Endometrial microvascular endothelial cells (primary cell): ENCODE data around the gene ARSG. TPM values are rescaled to one million over a fixed set of nuclear protein-coding genes. Genes with fewer than 3 reads are reported as not detected.
"Not testable (repeated sequence)": the region's sequence is repeated elsewhere in the genome, so short reads cannot be mapped to it uniquely, and the experiment has no call there.

Source experiments
- in situ Hi-C: cut with HindIII; loops from 2 replicates; pipeline ENCODE4 v1.10.0; 2017; ENCODE audit warnings: low sequenced_read_pairs, low pct_unique_long_range_greater_than_20kb; ENCODE audit errors: inconsistent ontology term
- total RNA-seq: library from RNA; depleted of rRNA; stranded (reverse); fragments of >200 nt; gene quantifications from one replicate; pipeline ENCODE4 v1.2.3, GENCODE V29; 2015; ENCODE audit errors: inconsistent ontology term

Gene ARSG
- total RNA-seq, 1 donor from 2014 or later, result 4.7 TPM

GRCh38 chr17:68321556-68321954 is 30.3 kb downstream of the ARSG start:
- in situ Hi-C loops, result no loop called here

- in situ Hi-C loops, result no loop called here
These were observed 31.3 kb downstream of the ARSG start for GRCh38 chr17:68322630-68323029.

DNA sequence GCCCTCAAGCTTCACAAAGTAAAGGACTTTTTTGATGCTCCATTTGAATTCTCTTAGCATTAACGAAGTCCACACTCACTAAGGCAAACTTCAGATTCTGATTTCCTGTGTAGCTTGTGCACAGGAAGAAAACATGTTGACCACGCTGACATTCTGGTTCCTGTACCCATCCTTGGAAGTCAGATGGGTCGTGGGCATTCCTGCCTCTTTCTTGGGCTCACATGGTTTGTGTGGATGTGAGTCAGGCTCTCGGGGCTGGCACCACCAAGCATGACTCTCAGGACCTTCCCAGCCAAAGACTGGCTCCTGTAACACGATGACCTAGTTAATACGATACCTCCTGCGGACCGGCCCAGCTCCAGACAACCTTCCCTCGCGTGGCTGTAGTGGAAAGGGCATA is 32.8 kb downstream of the ARSG start:
- in situ Hi-C loops, result no loop called here

- in situ Hi-C loops, result no loop called here
These were observed 33.5 kb downstream of the ARSG start for GRCh38 chr17:68324654-68325336.

DNA sequence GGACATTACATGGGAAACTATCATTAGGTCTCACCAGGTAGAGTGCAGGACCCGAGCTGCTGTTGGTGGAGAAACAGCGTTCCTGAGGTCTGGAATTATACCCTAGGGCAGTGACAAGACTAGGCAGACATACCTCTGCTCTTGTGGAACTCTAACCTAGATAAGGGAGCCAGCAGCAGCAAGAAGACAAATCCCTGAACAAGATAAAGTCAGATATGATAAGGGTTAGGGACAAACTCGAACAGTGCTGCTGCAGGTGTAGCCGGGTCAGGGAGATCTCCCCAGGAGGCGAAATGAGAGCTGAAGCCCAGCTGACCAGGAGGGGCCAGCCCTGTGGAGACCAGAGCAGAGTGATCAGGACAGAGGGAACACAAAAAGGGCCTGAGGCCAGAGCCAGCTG is 34.7 kb downstream of the ARSG start:
- in situ Hi-C loops, result no loop called here

DNA sequence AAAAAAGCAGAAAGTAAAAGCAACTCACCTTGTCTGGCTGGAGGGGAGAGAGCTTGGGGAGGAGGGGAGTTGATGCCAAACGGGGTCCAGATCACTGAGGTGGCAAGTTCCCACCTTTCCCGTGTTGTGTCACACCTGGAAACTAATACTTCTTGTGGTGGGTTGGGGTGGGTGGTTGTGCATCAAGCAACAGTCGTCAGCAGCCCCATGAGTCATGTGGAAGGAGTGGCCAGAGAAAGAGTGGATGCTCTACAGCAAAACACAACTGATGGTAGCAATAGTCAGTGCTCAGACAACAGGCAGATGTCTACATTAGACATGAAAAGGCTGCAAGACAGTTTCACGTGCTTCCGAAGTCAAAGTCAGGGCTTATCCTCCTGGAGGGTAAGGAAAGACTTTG is 35.4 kb downstream of the ARSG start:
- in situ Hi-C loops, result no loop called here

DNA sequence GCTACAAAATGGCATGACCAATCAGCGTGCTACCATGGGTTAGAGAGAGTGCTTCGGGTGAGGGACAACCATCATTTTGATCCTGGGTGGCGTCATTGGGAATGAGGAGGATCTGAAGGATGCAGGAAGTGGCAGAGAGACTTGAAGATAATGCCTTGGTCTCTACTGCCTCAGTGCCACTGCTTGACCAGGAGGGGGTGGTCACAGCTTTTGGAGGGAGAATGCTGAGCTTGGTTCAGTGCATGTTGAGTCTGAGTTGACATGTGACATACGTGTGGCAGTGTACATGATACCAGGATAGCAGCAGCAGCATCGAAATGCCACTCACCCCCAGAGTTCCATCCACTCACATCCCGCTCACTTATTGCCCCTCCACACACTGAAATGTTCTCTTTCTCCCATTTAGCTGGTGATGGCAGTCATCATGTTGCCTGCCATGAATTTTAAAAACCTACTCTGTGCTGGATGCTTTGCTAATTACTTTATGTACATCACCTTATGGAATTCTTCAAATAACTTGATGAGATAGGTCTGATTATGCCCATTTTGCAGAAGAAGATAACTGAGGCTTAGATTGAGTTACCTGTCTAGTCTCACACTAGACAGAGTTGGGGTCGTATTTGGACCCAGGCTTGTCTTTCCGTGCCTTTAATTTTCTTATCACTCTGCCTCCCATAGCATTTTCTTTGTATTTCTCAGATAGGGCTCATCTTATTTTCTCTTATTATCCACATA is 36.7 kb downstream of the ARSG start:
- in situ Hi-C loops, result no loop called here

GRCh38 chr17:68328676-68329075 is 37.4 kb downstream of the ARSG start:
- in situ Hi-C loops, result no loop called here

DNA sequence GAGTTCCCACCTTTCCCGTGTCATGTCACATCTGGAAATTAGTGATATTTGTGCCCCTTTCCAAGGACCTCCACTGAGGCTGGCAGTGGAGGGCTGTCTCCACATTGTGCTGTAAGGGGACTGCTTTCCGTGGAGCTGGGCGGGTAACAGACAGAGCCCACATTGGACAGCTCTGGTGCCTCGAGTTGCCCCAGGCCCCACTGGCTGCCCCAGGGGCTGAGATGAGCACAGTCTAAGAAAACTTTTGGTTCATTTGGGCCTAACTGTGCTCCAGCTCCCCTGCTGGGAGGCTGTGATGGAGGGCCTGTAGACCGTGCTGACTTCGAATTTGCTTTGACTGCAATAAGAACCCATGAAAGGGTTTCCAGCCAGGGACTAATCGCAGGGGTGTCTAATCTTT is 38.0 kb downstream of the ARSG start:
- in situ Hi-C loops, result no loop called here

- in situ Hi-C loops, result not testable (repeated sequence)
These were observed 40.6 kb downstream of the ARSG start for GRCh38 chr17:68331932-68332331.

DNA sequence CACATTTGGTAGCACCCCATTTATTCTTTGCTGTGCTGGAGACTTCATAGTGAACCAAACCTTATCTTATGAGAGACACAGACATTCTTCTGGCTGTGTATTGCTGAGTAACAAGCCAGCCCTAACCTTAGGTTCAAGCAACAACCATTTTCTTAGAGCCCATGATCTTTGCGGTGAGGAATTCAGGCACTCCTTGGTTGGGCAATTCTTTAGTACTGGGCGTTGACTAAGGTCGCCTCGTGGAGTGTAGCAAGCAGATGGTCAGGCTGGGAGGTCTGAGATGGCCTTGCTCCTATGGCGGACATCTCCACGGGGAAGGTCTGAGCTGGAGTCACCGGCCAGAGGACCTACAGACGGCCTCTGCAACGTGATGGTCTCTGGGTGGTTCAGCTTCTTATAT is 43.1 kb downstream of the ARSG start:
- in situ Hi-C loops, result no loop called here

DNA sequence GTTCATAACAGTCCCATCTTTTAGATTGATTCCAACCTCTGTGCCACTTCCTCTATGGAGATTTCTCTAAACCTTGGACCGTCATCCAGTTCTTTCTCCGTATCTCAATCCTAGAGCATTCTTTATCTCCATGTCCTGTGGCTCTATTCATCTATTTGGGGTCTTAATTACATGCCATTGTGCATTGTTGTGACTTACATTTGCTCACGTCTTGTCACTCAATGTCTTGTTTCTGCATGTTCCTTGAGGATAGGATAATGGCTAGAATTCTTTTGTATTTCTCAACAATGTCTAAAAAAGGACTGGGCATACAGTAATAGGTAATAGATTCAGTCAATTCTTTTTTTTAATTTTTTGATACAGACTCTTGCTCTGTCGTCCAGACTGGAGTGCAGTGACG is 50.2 kb downstream of the ARSG start:
- in situ Hi-C loops, result no loop called here

- in situ Hi-C loops, result no loop called here
These were observed 52.7 kb downstream of the ARSG start for GRCh38 chr17:68343976-68344375.

DNA sequence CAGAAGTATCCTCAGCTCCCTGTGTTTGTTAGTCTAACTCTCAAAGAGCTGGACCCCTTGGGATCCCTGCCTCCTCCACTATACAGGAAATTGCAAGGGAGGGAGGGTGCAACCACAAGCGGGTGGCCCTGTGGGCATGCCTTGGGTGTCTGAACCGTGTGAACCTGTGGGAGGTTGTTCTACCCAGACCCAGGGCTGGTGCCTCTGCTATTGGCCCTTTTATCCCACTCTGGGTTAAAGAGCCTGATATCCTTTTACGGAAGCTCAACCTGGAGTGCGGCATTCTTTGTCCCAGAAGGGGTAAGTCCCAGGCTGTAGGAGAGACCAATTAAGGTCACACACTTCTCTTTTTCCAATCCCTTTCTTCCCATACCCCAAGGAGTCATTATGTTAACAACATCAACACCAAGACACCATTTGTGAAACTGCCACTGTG is 53.4 kb downstream of the ARSG start:
- in situ Hi-C loops, result no loop called here

GRCh38 chr17:68346448-68346847 is 55.2 kb downstream of the ARSG start:
- in situ Hi-C loops, result no loop called here

GRCh38 chr17:68347380-68347779 is 56.1 kb downstream of the ARSG start:
- in situ Hi-C loops, result no loop called here

DNA sequence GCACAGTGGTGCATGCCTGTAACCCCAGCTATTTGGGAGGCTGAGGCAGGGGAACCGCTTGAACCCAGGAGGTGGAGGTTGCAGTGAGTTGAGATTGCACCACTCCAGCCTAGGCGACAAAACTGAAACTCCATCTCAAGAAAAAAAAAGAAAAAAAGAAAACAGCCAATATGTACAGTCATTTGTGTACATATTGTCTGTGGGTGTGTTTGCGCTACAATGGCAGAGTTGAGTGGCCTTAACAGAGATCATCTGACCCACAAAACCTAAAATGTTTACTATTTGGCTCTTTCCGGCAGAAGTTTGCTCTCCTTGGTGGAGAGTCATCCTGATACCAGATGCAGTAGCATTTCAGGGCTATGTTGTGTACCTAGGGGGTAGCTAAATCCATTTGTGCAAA is 57.9 kb downstream of the ARSG start:
- in situ Hi-C loops, result no loop called here

DNA sequence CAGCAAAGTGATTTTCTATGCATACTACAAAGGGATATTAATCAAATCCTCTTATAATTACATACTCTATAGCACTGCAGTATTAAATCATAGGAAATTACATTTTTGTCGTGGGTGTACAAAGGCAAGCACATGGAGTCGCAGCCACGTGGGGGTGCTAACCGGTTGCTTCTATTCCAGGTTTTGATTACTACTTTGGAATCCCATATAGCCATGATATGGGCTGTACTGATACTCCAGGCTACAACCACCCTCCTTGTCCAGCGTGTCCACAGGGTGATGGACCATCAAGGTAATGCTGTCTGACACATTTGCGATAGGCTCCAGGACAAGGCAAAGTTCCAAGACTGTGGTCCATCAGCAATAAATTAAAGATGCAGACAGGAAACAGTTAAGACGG is 60.1 kb downstream of the ARSG start:
- in situ Hi-C loops, result no loop called here

- in situ Hi-C loops, result no loop called here
These were observed 60.7 kb downstream of the ARSG start for GRCh38 chr17:68352041-68352440.

DNA sequence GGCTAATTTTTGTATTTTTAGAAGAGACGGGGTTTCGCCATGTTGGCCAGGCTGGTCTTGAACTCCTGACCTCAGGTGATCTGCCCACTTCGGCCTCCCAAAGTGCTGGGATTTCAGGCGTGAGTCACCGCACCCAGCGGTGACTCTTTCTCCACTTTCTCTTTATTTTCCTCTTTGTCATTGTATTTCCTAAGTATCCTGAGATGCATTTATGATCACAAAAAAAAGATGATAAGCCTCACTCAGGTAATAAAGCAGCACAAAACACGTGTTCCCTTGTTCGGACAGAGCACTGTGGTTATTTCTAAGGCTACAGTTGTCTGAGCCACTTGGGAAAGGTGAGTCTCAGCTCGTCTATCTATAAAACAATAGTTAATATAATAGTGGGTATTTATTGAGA is 61.4 kb downstream of the ARSG start:
- in situ Hi-C loops, result not testable (repeated sequence)

DNA sequence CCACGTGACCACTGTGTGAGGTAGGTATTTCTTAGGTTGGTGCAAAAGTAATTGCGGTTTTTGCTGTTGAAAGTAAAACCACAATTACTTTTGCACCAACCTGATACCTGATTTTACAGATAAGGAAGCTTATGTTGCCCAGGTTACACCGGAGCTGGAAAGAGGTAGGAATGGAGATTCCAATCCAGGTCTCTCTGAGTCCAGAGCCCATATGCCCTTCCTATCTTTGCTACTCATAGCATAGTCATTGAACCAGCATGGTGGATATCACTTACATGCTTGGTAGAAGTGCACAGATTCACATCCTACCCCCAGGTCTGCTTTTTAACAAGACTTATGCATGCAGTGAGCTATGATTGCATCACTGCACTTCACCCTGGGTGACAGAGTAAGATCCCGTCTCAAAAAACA is 61.8 kb downstream of the ARSG start:
- in situ Hi-C loops, result no loop called here
